NCI-H526 (cell line): ENCODE measurements around the gene METTL21C.

ENCODE experiments used
- DNase-seq, 2 experiments: peaks; one replicate each; lab custom pipeline; 2025; lab: John Stamatoyannopoulos, UW

METTL21C gene

DNA sequence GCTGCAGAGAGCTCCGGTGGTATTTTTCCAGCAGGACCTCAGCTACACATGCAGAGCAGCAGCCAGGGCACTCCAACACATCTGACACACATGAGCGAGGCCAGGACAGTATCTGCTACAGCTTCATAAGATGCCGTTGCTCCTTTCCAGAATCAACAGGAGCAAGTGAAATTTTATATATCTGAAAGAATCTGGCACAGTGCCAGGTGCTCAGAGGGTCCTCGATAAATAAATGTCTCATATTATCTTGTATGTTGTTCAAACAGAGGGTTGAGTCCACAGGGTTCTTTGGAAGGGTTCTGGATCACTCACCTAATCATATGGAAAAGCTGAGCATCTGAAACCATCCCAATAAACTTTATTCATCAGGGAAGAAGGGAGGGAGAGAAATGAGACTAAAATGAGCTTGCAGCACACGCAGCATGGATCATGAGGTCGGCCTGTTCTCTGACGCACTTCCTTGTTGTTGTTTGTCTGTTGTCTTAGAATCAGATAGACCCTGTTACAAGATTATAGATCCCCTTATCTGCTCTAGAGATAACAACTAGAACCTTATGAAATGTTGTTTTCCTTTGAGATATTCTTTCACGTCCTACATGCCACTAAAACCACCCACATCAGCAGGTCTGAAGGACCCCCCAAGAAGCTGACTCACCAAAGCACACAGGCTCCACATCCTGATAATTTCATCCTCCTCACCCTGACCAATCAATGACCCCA lies 3.2 kb upstream of the METTL21C start:
- no peak for DNase-seq

DNA sequence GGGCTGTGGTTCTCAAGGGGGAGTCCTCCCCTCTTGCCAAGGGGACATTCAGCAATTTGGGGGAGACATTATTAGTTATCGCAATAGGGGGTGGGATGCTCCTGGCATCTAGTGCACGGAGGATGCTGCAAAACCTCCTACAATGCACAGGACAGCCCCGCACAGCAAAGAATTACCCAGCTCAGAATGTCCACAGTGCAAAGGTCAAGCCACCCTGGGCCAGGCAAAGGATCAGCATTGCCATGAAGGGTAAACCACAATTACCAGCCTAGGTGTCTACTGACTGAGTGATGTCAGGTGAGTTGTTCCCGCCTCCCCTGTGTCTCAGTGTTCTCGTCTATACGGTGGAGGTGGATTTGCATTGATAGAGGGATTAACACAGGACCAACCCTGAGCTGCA lies 2.4 kb upstream of the METTL21C start:
- DNase-seq = no peak

DNA sequence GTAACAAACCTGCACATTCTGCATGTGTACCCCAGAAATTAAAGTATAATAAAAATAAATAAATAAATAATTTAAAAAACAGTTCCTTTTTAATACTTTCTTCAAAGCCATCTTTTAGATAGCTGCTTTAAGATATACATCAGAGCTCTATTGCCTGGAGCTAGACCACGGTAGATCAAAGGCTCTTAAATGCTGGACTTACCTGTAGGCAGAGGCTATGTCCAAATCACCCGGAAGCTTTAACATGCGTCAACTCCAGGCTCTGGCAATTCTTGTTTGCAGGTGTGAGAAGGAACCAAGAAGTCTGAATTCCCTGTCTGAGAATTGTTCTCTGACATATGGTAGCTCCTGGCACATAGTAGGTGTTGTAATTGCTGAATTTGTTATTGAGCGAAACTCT lies 1.6 kb upstream of the METTL21C start:
- DNase-seq = no peak

DNA sequence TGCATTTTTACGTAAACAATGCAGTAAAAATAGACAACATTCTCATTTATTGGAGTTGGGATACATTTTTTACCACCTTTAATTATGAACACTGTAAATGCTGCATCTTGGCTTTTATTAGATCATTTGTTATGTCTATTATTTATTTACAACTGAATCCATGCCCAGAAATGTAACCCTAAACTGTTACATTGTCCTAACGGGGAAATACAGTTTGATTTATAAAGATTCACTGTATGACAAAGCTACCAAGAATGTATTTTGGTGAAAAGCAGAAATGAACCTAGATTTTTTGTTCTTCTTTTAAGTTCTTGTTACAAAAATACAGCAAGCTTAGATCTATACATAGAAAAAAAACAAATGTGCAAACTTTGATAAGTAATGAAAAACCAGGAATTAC lies 1.1 kb downstream of the METTL21C start:
- no peak for DNase-seq

DNA sequence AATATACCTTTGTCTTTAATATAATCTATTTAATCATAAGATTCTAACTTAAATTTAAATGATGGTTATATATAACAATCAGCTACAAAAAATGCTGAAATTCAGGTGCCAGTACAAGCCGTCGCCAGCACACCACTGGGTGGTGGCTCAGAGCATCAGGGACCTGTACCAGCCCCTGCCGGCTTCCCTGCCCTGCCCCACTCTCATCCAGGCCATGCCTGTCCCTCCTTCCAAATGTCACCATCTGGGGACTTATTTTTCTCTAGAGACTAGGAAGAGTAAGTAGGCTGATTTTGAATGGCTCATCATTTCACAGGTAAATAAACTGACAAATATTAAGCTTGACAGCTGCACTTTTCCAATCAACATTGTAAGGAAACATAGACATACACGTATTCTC lies 1.6 kb downstream of the METTL21C start:
- no peak for DNase-seq

DNA sequence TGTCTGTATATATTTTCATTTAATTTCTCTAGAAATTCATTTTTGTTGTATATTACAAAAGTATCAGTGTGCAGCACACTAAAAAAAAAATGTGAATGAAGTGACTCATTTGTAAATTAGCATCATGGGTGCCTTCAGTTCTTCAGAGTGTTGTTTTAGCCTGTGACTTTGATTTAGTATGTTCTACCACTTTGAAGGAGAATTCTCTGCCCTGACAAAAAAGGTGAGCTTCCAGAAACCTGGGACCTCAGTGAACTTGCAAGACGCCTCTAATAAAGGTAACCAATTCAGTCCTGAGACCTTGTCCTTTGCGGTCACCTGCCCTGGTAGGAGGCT lies 2.4 kb downstream of the METTL21C start:
- DNase-seq = no peak

DNA sequence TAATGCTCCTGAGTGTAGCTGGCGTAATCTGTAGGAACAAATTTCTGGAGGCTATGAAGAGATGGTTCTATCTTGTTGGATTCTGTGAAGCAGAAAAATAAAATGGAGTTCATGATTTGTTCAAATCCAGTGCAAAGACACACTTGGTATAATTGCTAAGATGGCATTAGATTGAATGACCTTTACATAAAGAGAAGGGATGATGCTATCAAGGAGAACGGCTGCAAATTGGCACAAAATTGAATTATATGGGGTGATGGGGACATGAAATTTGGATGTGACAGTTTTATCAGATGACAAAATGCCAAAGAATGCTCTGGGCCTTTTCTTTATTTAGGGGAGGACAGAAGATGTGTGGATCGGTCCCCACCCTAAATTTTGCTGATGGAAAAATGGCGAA lies 4.0 kb downstream of the METTL21C start:
- DNase-seq = no peak

DNA sequence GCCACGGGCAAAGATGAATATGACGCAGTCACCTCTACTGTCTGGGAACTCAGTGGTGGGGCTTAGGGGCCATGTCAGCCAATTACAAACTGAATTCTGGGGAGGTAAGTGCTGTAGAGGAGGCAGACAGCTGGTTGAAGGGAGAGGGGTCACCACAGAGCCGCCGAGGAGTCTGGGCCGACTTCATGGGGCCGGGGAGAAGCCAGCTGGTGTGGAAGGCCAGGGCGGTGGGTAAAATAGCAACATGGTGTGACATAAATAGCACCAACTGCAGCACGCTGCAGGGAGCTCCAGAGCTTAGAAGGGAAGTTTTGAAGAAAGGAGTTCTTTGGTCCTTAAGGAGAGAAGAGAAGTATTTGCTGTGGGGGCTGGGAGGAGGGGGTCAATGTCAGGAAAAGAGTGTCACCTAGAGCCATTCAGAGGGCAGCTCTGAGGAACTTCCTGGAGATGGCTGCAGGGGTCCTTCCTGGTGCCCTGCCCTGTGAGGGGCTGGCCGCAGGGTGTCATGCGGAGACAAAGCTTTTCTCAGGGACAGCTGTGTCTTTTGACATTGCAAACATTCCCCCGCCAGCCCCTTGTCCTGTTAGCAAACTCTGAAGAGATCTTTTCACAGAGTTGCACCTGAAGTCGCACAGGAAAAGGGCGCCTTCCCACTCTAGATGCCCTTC lies 6.4 kb downstream of the METTL21C start:
- no peak for DNase-seq

DNA sequence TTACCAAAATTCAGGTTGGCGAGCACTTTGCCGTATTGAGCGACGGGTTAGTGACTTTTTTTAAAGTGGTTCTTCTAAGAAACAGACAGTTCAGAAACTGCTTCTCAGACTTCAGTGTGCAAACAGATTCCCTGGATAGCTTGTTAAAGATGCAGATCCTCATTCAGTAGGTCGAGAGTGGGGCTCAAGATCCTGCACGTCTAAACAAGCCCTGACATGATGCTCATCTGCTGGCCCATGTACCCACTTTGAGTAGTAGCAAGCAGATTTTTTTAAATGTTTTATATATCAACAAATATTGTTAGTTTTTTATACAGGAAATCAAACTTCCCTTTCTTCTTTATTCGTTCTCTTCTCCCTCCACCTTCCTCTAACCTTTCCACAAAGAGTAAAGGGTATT lies 7.3 kb downstream of the METTL21C start:
- DNase-seq = no peak

DNA sequence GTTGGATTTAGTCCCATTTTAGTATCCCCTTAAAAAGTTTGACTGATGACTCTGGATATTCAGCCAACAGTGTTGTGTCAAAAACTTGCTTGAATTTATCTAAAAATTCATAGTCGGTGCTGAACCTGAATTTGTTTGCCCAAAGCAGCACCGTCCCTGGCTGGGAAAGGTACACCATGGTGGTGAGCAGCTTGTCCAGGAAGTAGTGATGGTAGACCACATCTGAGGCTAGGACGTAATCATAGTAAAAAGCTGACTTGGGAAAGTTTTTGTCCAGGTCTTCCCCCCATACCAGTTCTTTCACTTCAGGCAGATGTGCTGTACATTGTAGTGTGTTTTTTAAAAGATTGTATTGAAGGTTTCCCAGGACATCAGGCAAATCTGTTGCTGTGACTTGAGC lies 8.8 kb downstream of the METTL21C start:
- DNase-seq = no peak

DNA sequence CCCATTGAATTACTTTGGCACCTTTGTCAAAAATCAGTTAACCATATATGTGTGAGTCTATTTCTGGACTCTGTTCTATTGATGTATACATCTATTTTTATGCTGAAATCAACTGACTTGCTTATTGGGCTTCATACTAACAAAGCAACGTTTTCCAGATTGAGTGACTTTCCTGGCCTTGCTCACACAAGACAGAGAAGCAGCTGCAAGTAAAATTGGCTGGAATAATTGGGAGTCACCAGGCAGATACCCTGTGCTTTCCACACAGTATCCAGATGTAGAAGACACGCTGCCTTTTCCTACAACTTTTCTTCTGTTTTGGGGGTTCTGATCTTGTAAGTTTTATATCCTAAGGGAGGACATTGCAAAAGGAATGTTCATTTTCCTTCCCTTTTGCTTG lies 11.2 kb downstream of the METTL21C start:
- DNase-seq = no peak

DNA sequence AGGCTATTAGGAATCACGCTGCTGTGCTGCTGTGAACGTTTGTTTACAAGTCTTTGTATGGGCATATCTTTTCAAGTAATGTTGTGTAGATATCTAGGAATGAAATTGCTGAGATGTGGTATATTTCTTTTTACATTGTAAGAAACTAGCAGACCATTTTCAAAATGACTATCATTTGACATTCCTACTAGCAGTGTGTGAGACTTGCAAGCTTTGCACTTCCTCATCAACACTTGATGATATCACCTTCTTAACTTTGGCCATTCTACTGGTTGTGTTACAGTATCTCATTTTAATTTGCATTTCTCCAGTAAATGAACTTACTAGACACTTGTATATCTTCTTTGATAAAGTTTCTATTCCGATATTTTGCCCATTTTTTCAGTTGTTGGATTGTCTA lies 12.1 kb downstream of the METTL21C start:
- no peak for DNase-seq

DNA sequence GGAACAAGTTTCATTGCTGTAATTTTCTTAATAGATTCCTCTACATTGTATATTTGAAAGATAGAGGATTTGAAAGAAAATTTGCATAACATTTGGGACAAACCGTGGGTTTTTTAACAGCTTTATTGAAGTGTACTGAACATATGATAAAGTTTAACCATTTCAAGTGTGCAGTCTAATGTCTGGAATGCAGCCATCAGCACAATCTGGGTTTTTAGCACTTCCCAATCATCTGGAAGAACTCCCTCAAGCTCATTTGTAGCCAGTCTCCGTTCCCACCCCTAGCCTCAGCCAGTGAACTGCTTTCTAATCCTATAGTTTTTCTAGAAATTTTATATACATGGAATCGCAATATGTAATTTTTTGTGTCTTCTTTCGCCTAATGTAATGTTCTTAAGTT lies 12.6 kb downstream of the METTL21C start:
- DNase-seq = no peak

DNA sequence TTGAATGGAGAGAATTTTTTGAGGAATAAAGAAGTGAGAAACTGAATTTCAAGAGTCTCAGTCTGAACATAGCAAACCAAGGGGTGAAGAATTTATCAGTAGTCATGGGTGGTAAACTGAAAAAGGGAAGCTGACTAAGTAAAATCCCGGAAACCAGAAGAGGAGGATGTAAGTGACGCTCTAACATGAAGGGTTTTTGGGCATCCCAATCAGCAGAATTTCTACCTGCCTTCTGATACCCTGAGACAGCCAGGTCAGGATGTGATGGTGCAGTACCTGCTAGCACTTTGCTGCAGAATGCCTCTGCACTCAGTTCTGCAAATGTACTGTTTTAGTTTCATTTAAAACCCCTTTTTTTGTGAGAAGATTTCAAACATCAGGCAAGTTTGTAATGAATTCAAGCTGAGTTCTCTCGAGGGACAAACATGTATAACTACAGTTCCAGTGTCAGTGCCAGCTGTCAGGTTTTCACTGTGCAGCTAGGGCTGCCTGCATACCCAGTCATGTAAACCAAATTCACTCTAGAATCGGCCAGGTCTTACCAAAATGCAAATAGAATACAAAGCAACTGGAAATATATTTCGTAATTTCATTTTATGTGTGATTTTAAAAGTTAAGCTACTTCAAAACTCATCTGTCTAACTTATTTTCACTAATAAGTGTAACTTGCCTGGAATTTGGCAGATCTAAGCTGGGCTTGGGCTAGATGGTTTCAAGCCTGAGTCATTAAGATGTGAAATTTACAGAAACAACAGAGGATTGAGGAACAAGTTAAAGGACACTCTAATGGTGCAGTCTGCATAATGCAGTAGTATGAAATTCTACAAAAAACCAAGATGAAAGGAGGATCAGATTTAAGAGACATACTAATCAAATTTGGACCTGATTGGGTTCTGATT lies 13.8 kb downstream of the METTL21C start:
- no peak for DNase-seq

DNA sequence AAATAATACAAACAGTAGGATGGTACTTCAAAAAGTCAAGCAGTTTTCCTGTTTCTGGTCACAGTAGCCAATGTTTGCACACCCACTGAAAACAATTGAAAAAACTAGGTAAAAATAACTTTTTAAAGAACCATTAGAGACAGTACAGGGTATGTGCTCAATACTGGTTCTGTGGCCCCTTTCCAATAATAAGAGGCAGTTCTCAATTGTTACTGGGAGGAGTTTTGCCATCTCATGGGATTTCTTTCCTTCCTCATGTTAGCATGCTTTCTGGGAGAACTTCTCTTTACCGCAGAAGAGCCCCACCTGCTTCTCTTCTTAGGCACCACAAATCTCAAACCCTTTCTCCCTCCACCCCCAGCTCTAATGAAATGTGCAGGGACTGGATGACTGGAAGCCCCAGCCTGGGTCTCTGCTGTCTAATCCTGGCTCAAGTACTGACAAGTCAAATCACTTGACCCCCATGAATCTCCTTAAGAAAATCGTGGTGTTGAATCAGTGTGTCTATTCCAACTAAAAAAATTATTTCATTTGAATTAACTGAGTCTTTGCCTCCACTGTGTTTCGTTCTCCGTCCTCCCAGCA lies 14.6 kb downstream of the METTL21C start:
- no peak for DNase-seq

DNA sequence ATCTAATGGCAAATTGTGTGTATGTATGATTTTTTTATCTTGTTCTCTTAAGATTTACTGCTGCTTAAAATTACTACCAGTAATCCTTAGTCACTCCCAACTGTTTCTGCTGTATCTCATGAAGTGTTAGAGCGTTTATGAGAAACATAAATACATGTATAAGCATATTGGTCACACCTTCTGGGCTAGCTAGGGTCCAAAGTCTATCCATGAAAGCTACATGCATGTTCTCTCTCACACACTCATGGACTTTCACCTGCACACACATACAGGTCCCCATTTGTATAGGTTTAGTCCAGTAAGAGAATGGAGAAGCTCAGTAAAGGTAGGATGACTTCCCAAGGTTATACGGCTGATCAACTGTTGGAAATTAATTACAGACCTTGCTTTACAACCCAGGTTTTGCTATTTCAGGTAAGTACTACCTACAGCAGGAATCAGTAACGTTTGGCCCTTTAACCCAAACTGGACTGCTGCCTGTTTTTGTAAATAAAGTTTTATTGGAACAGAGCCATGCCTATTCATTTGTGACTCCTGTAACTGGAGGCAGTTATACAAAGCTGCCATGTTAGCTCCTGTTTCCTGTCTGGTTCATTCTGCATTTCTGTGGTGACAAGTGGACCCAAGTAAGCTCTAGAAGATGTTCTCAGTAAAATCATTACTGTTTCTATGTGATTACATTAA lies 15.3 kb downstream of the METTL21C start:
- no peak for DNase-seq

DNA sequence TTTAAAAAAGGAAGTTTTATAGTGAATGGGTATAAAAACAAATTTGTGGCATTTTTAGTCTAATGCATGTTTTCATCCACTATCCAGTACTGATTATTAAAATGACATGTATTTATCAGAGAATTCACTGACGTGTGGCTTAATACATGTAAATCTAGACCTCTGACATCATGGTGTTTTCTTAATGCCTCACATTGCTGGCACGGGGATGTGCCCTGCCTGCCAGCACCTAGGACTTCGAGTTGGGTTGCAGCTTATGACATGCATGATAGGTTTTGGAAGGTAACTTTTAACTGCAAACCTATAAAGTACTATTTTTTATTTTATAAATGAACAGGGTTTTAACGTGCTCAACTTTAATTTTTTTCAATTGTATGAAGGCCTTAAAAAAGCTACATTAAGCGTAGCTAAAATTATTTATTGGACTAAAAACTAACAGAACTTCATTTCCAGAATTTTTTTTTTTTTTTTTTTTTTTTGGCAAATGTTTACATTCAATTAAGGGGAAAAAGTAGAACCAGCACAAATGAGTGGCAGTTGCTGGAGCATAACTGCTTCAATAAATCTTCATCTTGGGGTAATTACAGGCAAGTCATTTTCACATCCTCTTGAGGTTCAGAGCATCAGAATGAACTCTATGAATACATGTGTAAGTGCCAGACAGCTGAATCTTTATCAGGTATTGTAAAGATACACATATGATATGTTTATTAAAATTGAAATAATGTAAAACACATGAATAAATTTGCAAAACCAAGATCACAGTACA lies 16.3 kb downstream of the METTL21C start:
- DNase-seq = no peak

DNA sequence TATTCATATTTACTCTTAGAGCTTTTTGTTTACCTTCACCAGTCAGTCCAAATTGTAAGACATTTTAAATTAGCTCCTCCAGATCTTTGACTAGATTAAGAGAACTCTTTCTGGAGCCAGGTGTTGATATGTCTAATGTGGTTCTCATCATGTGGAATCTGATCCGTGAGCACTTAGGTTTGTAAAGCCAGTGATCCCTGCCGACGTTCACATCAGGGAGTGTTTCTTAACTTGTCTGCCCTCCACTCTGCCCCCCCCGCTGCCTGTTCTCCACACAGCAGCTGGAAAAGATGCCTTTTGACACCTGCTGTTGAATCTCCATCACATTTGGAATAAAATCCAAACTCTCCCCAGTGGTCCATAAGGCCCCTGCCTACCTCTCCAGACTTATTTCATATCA lies 17.7 kb downstream of the METTL21C start:
- no peak for DNase-seq

DNA sequence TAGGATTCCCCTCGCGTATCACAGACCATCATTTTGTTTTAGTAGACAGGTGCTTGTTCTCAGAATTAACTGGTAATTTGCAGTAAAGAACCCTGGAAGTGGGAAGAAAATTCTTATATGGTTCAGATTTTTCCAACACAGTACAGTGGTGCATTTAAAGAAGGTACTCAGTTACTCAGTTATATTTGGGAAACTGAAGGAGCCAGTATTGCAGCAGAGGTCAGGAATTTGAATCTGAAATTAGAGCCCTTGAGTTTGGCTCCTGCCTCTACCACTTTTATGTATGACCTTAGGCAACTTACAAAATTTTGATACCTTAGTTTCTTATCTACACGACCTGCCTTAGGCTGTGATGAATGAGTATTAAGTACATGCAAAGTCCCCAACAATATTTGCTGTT lies 19.7 kb downstream of the METTL21C start:
- no peak for DNase-seq

DNA sequence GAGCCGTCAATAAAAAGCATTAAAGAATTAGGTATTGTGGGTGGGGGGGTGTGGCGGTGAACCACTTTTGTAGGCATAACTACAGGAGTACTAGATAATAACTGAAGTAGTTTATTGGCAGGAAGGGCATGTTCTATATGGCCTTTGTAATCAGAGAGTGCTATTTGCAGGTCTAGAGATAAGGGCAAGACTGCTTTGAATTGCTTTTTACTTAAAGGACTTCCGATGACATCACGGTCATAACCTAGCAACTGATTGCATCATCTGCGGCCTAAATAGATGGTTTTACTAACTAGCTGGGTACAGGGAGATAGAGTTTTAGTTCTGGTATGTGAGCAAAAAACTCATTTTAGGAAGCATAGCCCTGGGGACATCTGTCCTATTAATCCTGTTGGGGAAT lies 24.7 kb downstream of the METTL21C start:
- DNase-seq = no peak

DNA sequence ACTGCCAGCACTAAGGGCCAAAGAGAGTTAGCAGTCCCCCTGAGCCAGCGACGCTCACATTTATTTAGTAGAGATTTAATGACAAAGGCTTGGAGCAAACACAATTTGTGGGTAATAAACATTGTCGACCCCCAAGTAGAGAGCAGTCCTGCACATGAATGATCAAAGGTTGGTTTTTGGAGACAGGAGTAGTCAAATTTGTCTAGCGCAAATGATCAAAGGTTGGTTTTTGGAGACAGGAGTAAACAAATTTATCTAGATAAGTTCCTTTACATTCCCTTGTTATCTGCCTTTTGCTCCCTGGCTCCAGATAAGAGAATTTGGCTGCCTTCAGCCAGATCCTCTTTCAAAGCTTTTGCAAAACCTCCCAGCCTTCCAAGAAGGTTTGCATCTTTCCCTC lies 26.9 kb downstream of the METTL21C start:
- no peak for DNase-seq
